CD4-positive, alpha-beta T cell treated with Interleukin-2 at 100 ng/mL for 4 hours (primary cell): ENCODE results near the gene TK2.
A peak's percentile ranks its signal among the peaks of the same experiment; 100 is the strongest.

Experiments used
- DNase-seq: peaks from one replicate; pipeline ENCODE4 v3.0.0-alpha.2; 2020; ENCODE audit warnings: low spot score

TK2 gene

GRCh38 chr16:66483689-66484452, 66.1 kb downstream of the TK2 start:
- peak; percentile 77 for DNase-seq

- DNase-seq, result no peak
Measured at GRCh38 chr16:66481943-66482390, 68.0 kb downstream of the TK2 start.

GRCh38 chr16:66481081-66481942, 68.6 kb downstream of the TK2 start:
- no peak for DNase-seq

- no peak for DNase-seq
Measured at GRCh38 chr16:66480265-66481080, 69.4 kb downstream of the TK2 start.

- DNase-seq, result no peak
Measured at GRCh38 chr16:66479661-66480264, 70.2 kb downstream of the TK2 start.

GRCh38 chr16:66478733-66479511, 71.0 kb downstream of the TK2 start:
- peak; percentile 85 for DNase-seq

GRCh38 chr16:66477028-66477515, 72.8 kb downstream of the TK2 start:
- DNase-seq, result no peak

- DNase-seq, result peak; percentile 35
Measured at GRCh38 chr16:66476328-66477027, 73.4 kb downstream of the TK2 start.

GRCh38 chr16:66475232-66475631, 74.7 kb downstream of the TK2 start:
- no peak for DNase-seq

- DNase-seq, result peak; percentile 81
Measured at GRCh38 chr16:66474750-66475199, 75.1 kb downstream of the TK2 start.

GRCh38 chr16:66473654-66474519, 76.0 kb downstream of the TK2 start:
- no peak for DNase-seq

- no peak for DNase-seq
Measured at GRCh38 chr16:66473051-66473571, 76.8 kb downstream of the TK2 start.

- DNase-seq, result no peak
Measured at GRCh38 chr16:66471716-66472393, 78.1 kb downstream of the TK2 start.

GRCh38 chr16:66471264-66471663, 78.7 kb downstream of the TK2 start:
- DNase-seq, result no peak

- DNase-seq, result no peak
Measured at GRCh38 chr16:66470556-66470955, 79.4 kb downstream of the TK2 start.

- DNase-seq, result no peak
Measured at GRCh38 chr16:66469947-66470546, 79.9 kb downstream of the TK2 start.

GRCh38 chr16:66469291-66469946, 80.5 kb downstream of the TK2 start:
- no peak for DNase-seq
